ENCODE results near the gene RAB31. TPM values are rescaled to one million over a fixed set of nuclear protein-coding genes. Genes with fewer than 3 reads are reported as not detected.

The RAB31 gene
- polyA plus RNA-seq, 1 donor from 2014 or later: 16.3 TPM

DNA sequence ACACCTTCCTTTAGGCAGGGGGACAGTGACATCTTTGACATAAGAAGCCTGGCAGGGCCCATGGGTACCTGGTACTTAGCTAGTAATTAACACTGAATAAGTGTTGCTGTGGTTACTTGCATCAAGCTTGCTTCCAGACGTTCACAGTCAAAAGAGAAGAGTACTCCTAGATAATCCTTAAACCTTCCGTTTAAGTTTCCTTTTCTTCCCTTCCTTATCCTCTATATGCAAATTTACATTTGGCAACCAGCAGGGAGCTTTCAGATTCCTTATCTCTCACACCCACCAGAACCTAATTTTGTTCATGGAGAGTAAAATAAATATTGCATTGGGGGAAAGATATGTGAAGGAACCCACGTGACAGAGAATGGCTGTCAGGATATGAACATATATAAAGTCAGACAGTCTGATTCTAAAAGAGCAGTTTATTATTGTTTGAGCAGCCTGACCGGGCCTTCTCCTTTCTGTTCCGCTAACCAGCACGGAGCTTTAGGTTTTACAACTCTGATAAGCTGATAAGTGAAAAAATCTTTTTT is 7.8 kb upstream of the RAB31 start:
- H3K4me3 ChIP-seq (ENCODE audit: low read length): no peak overlapping the region
- TF ChIP-seq, protein P1, sequence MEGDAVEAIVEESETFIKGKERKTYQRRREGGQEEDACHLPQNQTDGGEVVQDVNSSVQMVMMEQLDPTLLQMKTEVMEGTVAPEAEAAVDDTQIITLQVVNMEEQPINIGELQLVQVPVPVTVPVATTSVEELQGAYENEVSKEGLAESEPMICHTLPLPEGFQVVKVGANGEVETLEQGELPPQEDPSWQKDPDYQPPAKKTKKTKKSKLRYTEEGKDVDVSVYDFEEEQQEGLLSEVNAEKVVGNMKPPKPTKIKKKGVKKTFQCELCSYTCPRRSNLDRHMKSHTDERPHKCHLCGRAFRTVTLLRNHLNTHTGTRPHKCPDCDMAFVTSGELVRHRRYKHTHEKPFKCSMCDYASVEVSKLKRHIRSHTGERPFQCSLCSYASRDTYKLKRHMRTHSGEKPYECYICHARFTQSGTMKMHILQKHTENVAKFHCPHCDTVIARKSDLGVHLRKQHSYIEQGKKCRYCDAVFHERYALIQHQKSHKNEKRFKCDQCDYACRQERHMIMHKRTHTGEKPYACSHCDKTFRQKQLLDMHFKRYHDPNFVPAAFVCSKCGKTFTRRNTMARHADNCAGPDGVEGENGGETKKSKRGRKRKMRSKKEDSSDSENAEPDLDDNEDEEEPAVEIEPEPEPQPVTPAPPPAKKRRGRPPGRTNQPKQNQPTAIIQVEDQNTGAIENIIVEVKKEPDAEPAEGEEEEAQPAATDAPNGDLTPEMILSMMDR (IDR thresholded peaks at IDR 0.05; ENCODE audit: poor library complexity, severe bottlenecking): no peak
- TF ChIP-seq SMC3 (conservative IDR thresholded peaks at IDR 0.05; ENCODE audit: poor library complexity): no peak
- TF ChIP-seq EZH2 (IDR thresholded peaks at IDR 0.05; ENCODE audit: borderline replicate concordance, insufficient read depth, low read length, poor library complexity, severe bottlenecking): no peak
- TF ChIP-seq, protein P2, sequence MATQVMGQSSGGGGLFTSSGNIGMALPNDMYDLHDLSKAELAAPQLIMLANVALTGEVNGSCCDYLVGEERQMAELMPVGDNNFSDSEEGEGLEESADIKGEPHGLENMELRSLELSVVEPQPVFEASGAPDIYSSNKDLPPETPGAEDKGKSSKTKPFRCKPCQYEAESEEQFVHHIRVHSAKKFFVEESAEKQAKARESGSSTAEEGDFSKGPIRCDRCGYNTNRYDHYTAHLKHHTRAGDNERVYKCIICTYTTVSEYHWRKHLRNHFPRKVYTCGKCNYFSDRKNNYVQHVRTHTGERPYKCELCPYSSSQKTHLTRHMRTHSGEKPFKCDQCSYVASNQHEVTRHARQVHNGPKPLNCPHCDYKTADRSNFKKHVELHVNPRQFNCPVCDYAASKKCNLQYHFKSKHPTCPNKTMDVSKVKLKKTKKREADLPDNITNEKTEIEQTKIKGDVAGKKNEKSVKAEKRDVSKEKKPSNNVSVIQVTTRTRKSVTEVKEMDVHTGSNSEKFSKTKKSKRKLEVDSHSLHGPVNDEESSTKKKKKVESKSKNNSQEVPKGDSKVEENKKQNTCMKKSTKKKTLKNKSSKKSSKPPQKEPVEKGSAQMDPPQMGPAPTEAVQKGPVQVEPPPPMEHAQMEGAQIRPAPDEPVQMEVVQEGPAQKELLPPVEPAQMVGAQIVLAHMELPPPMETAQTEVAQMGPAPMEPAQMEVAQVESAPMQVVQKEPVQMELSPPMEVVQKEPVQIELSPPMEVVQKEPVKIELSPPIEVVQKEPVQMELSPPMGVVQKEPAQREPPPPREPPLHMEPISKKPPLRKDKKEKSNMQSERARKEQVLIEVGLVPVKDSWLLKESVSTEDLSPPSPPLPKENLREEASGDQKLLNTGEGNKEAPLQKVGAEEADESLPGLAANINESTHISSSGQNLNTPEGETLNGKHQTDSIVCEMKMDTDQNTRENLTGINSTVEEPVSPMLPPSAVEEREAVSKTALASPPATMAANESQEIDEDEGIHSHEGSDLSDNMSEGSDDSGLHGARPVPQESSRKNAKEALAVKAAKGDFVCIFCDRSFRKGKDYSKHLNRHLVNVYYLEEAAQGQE (IDR thresholded peaks at IDR 0.05; ENCODE audit: borderline replicate concordance): no peak
- no peaks in the 10 kb centered on the region for H3K36me3 ChIP-seq (ENCODE audit: insufficient read depth, low read length)
- no peaks in the 10 kb centered on the region for H4K20me1 ChIP-seq (ENCODE audit: insufficient read depth)
- H3K27ac ChIP-seq (ENCODE audit: low read length): no peak overlapping the region
- H3K27me3 ChIP-seq (ENCODE audit: insufficient read depth, low read depth, low read length): no peaks in the 10 kb centered on the region
- H3K9me2 ChIP-seq (ENCODE audit: insufficient read depth, low read length): no peaks in the 10 kb centered on the region
- H2AFZ ChIP-seq (ENCODE audit: low read depth, low read length): no peak overlapping the region
- no peaks in the 10 kb centered on the region for H3K79me2 ChIP-seq (replicated peaks; ENCODE audit: insufficient read depth, low read length)
- no peak overlapping the region for H3K4me2 ChIP-seq (ENCODE audit: low read length)
- H3K9ac ChIP-seq (ENCODE audit: low read length): no peak overlapping the region
- H3F3A ChIP-seq (ENCODE audit: insufficient read depth, low read length, poor library complexity, severe bottlenecking): no peaks in the 10 kb centered on the region
- no peaks in the 10 kb centered on the region for H3K9me3 ChIP-seq (ENCODE audit: low read length)

DNA sequence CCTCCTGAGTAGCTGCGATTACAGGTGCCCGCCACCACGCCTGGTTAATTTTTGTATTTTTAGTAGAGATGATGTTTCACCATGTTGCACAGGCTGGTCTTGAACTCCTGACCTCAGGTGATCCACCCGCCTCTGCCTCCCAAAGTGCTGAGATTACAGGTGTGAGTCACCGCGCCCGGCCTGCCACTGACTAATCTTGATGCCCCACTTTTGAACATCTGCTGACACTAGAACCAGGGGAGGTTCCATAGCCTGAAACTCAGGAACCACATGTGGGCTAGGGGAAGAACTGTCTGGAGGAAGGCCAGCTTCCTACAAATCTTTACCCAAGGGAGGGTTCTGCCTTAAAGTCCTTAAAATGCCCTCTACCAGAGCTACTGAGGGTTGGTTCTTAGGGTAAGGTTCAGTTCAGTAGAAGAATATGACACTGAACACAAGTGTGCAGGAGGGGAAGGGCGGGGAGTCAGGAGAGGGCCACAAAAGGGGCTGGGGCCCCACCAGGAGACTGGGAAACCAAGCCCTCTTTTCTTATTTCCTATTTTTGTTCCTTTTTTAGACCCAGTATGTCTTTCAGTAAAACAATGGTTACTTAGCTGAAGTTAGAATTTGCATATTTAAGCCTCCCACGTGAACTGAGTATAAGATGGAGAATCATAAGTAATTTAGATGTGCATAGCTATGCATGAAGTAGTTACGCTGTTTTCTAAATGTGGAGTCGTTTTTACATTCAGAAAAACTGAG is 6.3 kb upstream of the RAB31 start:
- H3K27ac ChIP-seq (ENCODE audit: low read length): no peak overlapping the region
- TF ChIP-seq SMC3 (conservative IDR thresholded peaks at IDR 0.05; ENCODE audit: poor library complexity): no peak
- no peak for TF ChIP-seq EZH2 (IDR thresholded peaks at IDR 0.05; ENCODE audit: borderline replicate concordance, insufficient read depth, low read length, poor library complexity, severe bottlenecking)
- no peak for TF ChIP-seq EP300 (conservative IDR thresholded peaks at IDR 0.05; ENCODE audit: poor library complexity, severe bottlenecking)
- no peak for TF ChIP-seq RAD21 (conservative IDR thresholded peaks at IDR 0.05)
- TF ChIP-seq TAF1 (IDR thresholded peaks at IDR 0.05; ENCODE audit: low read depth): no peak
- TF ChIP-seq, protein P2 (IDR thresholded peaks at IDR 0.05; ENCODE audit: borderline replicate concordance): no peak
- no peak for TF ChIP-seq POLR2AphosphoS5 (IDR thresholded peaks at IDR 0.05)
- no peak for TF ChIP-seq MXI1 (conservative IDR thresholded peaks at IDR 0.05; ENCODE audit: poor library complexity, severe bottlenecking)
- TF ChIP-seq, protein P1 (IDR thresholded peaks at IDR 0.05; ENCODE audit: poor library complexity, severe bottlenecking): no peak
- H3K79me2 ChIP-seq (replicated peaks; ENCODE audit: insufficient read depth, low read length): no peaks in the 10 kb centered on the region

More for the DNA sequence above, 6.3 kb upstream of the RAB31 start:
- no peak overlapping the region for H3K9ac ChIP-seq (ENCODE audit: low read length)
- H3K9me2 ChIP-seq (ENCODE audit: insufficient read depth, low read length): no peaks in the 10 kb centered on the region
- H3K27me3 ChIP-seq (ENCODE audit: insufficient read depth, low read depth, low read length): no peaks in the 10 kb centered on the region
- H3F3A ChIP-seq (ENCODE audit: insufficient read depth, low read length, poor library complexity, severe bottlenecking): no peaks in the 10 kb centered on the region
- no peaks in the 10 kb centered on the region for H3K9me3 ChIP-seq (ENCODE audit: low read length)
- H4K20me1 ChIP-seq (ENCODE audit: insufficient read depth): no peaks in the 10 kb centered on the region
- H3K4me3 ChIP-seq (ENCODE audit: low read length): no peak overlapping the region
- no peak overlapping the region for H2AFZ ChIP-seq (ENCODE audit: low read depth, low read length)
- no peaks in the 10 kb centered on the region for H3K36me3 ChIP-seq (ENCODE audit: insufficient read depth, low read length)
- H3K4me2 ChIP-seq (ENCODE audit: low read length): no peak overlapping the region

All from neural cell (in vitro differentiated cells).